Activated T-helper 1 cell treated with anti-CD3 and anti-CD28 coated beads, Interleukin-2, amount 50 U/mL, for 16 hours (primary cell): ENCODE data around the gene NARF.
"Not testable (repeated sequence)": the region's sequence is repeated elsewhere in the genome, so short reads cannot be mapped to it uniquely, and the experiment has no call there.

ENCODE experiments used
- DNase-seq, 2 donors: peaks; one replicate each; pipeline ENCODE4 v3.0.0-alpha.2; 2020; ENCODE audit warnings: low read depth in 1 of 2, low spot score in 1 of 2

The NARF gene

GRCh38 chr17:82458179-82458884 lies at the start of gene NARF:
NARF (plus strand) TSS chr17:82458741; CDS start chr17:82458804, 63 bp downstream.
- DNase-seq = peak; percentile 89 to 95

DNA sequence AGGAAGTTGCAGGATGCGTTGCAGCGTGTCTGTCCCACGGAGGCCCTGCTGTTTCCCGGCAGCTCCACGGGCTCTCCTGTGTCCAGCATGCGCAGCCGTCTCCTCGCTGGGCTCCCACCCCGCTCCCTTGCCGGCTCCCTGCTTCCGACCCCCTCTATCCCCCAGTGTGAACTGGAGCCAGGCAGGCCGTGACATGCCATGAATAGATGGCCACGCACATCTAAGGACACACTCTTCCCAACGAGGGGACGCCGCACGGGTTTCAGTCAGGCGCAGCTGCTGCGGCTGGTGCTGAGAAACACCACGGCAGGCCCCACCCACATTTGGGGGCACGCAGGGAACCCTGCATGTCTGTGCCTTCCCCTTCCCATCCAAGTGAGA lies 49.6 kb upstream of the NARF start:
- DNase-seq = no peak

- no peak for DNase-seq
These were observed 48.4 kb upstream of the NARF start for GRCh38 chr17:82410014-82410716.

- no peak for DNase-seq
These were observed 47.0 kb upstream of the NARF start for GRCh38 chr17:82411396-82412053.

DNA sequence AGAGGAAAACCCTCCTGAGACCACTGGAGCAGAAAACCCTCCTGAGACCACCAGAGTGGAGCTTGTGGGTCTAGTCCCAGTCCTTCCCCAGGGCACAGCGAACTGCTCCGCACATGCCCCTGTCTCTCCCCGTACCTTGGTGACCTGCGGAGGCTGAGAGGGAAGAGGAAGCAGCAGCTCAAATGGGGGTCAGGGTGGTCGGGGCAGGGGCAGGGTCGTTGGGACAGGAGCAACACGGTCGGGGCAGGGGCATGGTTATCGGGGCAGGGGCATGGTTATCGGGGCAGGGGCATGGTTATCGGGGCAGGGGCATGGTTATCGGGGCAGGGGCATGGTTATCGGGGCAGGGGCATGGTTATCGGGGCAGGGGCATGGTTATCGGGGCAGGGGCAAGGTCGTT lies 46.5 kb upstream of the NARF start:
- not testable (repeated sequence) for DNase-seq

GRCh38 chr17:82412535-82413520 lies 45.7 kb upstream of the NARF start:
- no peak for DNase-seq

- peak; percentile 46 to 51 for DNase-seq
These were observed 43.8 kb upstream of the NARF start for GRCh38 chr17:82414548-82415281.

- DNase-seq = no peak
These were observed 43.2 kb upstream of the NARF start for GRCh38 chr17:82415336-82415735.

DNA sequence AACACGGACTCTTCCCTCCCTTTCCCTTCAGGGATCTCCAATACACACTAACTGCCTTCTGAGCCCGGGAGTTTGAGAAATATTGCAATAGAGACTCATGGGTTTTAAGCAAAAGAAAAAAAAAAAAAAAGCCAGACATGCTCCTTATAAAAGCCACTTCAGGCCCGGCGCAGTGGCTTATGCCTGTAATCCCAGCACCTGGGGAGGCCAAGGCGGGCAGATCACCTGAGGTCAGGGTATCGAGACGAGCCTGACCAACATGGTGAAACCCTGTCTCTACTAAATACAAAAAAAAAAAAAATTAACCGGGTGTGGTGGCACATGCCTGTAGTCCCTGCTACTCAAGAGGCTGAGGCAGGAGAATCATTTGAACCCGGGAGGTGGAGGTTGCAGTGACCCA lies 42.8 kb upstream of the NARF start:
- no peak for DNase-seq

- DNase-seq = no peak
These were observed 42.3 kb upstream of the NARF start for GRCh38 chr17:82416264-82416663.

DNA sequence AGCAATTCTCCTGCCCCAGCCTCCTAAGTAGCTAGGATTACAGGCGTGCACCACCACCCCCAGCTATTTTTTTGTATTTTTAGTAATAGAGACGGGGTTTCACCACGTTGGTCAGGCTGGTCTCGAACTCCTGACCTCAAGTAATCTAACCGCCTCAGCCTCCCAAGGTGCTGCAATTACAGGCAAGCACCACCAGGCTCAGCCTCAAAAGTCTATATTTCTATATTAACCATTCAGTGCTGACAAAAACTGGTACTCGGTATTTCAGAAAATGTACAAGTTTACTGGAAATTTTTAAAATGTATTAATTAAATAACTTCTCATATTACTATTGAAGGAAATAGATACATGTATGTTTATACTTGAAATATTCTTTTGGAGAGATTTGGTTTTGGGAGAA lies 41.8 kb upstream of the NARF start:
- DNase-seq = no peak

DNA sequence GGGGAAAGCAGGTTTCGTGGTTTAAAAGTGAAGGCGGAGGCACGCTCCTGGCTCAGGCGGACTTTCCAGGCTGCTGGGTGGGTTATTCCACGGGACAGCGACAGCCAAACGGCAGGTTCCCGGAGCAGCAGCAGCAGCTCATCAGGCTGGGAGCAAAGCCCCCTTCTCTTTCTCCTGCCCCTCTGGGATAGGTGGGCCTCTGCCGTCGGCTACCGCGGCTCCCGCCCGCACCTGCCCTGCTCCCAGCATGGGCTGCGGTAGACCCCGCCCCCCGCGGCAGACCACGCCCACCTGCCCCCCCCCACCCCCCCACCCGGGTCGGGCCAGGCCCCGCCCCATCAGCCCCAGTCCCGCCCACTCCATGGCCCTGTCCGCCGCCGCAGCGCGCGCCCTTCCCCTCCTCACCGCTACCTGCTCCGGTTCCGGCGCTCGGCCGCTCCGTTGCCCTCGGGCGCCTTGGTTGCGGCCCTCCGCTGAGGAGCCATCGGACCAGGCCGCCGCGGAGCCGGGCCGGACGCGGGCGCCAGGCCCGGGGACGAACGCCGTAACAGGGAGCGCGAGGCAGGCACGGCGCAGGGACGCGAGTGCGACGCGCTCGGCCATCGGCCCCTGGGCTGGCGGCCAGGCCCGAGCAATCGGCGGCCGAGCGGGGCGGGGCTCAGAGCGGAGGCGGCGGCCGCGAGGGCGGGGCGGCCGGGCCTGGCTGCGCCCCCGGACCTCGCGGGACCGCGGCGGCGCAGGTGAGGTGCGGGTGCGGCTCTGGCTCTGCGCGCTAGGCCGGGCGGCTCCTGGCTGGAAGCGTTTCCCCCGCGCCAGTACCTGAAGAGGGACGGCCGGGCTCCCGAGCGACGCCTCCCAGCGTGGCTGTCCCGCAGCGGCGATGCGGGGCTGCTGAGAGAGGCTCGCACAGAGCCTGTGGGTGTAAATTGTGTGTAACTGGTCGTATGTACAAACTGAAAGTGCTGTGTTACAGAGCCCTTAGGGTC lies 40.2 kb upstream of the NARF start, which contains the start of the genes HEXD and OGFOD3:
TSS of gene HEXD (plus strand) at position 347 of the 986 bp plus-strand sequence. CDS start 1,453 bp downstream, outside the sequence.
TSS of gene OGFOD3 (minus strand) at position 586 of the 986 bp plus-strand sequence. CDS start at position 485, 101 bp downstream.
- DNase-seq = peak; percentile 68 to 79

- no peak for DNase-seq
These were observed 39.0 kb upstream of the NARF start for GRCh38 chr17:82419540-82419939.

DNA sequence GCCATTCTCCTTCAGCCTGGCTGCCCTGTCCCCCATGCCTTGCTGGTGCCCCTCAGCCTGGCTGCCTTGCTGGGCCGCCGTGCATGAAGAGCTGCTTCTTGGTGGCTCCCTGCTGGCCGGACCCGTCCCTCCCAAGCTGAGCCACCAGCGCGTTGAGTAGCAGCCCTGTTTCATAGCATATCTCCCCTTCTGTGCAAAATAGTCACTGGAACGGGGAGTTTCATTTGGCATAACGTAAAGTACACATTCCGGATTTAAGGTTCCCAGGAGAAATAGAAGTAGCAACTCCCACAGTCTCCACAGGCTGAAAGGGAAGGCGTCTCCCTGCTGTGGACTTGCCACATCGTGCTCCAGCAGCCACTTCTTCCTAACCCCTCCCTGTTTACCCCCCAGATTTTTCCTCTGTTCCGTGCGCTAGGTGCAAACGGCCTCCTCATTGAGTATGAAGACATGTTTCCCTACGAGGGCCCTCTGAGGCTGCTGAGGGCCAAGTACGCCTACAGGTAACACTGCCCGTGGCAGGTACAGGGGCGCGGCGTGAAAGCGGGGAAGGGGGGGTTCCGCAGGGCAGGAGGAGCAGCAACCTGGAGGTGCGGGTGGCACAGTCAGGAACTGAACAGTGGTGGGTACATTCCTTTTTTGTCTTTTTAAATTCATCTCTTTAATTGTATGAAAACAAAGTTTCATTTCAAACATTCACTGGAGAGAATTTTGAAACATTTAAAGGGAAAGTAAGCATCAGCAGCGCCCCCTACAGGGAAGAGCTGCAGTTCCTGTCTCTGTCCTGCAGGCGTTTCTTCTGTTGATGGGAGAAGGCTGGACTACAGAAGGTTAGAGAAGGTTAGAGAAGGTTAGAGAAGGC lies 34.3 kb upstream of the NARF start:
- peak in 1 of 2 donors; percentile 31 for DNase-seq

DNA sequence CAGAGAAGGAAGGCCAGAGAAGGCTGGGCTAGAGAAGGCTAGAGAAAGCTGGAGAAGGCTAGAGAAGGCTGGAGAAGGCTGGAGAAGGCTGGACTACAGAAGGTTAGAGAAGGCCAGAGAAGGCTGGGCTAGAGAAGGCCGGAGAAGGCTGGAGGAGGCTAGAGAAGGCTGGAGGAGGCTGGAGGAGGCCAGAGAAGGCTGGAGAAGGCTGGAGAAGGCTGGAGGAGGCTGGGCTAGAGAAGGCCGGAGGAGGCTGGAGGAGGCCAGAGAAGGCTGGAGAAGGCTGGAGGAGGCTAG lies 33.7 kb upstream of the NARF start:
- DNase-seq = no peak

DNA sequence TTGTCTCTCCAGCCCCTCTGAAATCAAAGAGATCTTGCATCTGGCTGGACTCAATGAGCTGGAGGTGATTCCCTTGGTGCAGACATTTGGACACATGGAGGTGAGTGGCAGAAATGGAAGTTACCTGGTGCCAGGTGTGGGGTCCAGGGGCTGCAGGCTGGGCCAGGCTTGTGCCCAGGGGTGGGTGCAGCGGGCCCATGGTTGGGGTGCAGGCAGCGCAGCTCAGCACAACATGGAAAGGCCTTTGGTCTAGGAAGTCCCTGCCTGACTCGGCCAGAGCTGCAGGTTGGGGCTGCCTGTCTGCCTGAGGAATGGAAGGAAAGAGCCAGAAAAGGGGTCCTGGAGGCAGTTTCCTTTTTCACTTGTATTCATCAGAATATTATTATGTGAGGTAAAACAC lies 30.0 kb upstream of the NARF start:
- no peak for DNase-seq

- no peak for DNase-seq
These were observed 28.7 kb upstream of the NARF start for GRCh38 chr17:82429824-82430223.

GRCh38 chr17:82432017-82432416 lies 26.5 kb upstream of the NARF start:
- DNase-seq = no peak
